Myocyte (in vitro differentiated cells): ENCODE measurements around the gene MINDY4B. TPM values are rescaled to one million over a fixed set of nuclear protein-coding genes. Genes with fewer than 3 reads are reported as not detected.

Experiments used
- DNase-seq: peaks from one replicate; pipeline ENCODE4 v3.0.0-alpha.2; 2012; ENCODE audit warnings: low read depth
- total RNA-seq: library from RNA; depleted of rRNA; stranded (reverse); fragments of >200 nt; gene quantifications from 2 replicates; pipeline ENCODE4 v1.2.3, GENCODE V29; 2014

Gene MINDY4B
- total RNA-seq, 1 donor from 2014 or later = not detected

- DNase-seq = no peak
These were observed 56.4 kb downstream of the MINDY4B start for GRCh38 chr3:150848864-150849263.

DNA sequence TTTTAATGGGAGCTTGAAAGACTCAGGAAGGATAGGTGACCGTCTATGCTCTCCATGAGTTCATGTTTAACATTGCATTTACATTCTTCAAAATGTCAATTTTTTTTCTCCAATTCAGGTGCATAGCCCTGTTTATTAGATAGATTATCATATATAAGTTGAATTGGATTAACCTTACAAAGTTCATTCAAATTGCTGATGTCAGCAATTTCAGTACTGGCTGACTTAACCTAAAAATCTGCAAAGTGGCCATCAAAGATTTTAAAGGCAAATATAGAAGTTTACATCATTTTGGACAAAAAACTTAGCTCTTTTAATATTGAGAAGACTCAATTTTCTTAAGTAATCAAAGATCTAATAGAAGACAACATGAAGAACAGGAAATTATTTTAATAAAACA, 57.8 kb downstream of the MINDY4B start:
- DNase-seq = no peak

GRCh38 chr3:150844484-150844883, 60.8 kb downstream of the MINDY4B start:
- no peak for DNase-seq

DNA sequence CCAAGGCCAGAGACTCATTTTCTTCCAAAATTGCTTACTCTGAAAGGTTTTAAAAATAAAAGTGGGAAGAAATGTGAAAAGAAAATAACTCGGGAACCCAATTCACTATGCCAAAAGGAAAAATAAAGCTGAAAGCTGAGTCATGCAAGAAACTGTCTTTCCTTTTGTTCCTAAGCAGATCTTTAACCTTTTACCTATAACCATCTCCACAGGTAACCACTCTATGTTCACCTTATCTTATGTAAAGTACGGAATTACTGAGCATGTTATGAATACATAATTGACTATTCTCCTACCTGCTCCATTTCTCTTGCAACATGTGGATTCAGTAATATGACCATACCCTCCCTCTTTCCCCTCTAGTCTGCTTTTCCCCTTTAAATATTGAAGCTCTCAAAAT, 62.0 kb downstream of the MINDY4B start:
- DNase-seq = no peak

GRCh38 chr3:150840802-150841515, 64.3 kb downstream of the MINDY4B start:
- no peak for DNase-seq

GRCh38 chr3:150830745-150831144, 74.5 kb downstream of the MINDY4B start:
- DNase-seq = no peak

GRCh38 chr3:150830094-150830681, 75.1 kb downstream of the MINDY4B start:
- DNase-seq = no peak

DNA sequence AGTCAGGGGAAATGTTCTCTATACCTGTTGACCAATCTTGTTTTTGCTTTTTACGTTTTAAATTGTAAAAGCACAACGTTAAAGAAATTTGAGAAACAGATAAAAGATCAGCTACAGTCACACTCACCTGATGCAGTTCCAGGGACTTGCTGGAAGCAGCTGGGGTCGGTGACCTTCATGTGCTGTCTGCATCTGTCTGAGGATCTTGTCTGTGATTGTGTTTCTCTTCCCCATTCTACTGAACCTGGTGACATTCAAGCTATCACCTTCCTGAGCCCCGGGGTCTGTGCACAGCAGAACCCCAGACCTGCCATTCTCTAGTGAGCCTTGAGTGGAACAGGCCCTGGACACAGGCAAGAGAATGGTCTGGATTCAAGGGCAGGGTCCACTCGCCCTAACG, 75.8 kb downstream of the MINDY4B start:
- no peak for DNase-seq

DNA sequence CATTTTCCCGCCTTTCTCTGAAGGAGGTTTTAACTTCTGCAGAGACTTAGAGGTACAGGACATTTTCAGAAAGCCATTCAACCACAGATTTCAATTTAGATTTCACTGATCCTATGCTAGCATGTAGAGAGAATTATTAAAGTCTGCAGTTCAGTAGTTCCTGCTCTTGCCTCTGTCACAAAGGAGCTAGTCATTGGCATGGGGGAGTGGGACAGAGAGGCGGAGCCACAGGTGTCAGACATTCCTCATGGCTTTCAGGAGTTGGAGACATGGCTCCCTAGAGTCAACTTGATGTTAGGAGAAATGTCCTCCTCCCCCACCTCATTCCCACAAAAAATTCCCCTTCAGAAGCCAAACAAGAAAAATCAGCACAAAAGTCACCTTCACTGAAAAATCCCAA, 76.2 kb downstream of the MINDY4B start:
- DNase-seq = no peak

- DNase-seq = no peak
These were observed 77.0 kb downstream of the MINDY4B start for GRCh38 chr3:150828261-150828660.

- peak; percentile 70 for DNase-seq
These were observed 78.6 kb downstream of the MINDY4B start for GRCh38 chr3:150826466-150827282.

GRCh38 chr3:150825916-150826377, 79.3 kb downstream of the MINDY4B start:
- no peak for DNase-seq

- DNase-seq = no peak
These were observed 79.9 kb downstream of the MINDY4B start for GRCh38 chr3:150825192-150825915.

- no peak for DNase-seq
These were observed 82.0 kb downstream of the MINDY4B start for GRCh38 chr3:150823277-150823676.

- DNase-seq = no peak
These were observed 82.6 kb downstream of the MINDY4B start for GRCh38 chr3:150822636-150823035.

Other genes with a start within 250 kb of the MINDY4B start
- gene ERICH6, start 201.5 kb downstream of the MINDY4B start, total RNA-seq = not detected in 2 replicates
- gene SIAH2, start 142.3 kb downstream of the MINDY4B start, total RNA-seq = 25.4 and 46.4 TPM in 2 replicates
- gene CLRN1, start 67.3 kb upstream of the MINDY4B start, total RNA-seq = not detected in 2 replicates
- 0.26 TPM in 1 of 2 replicates, not detected in the other for gene MED12L, start 180.2 kb upstream of the MINDY4B start, total RNA-seq